K562 (cell line): ENCODE results near the gene TRAIP.

Experiments
- BRCA1 ChIP-seq, 2 experiments: fragments of 450-650 bp in 1 of 2; sonication (generic) in 1 of 2; formaldehyde crosslinking in 1 of 2; IDR thresholded peaks; 2 replicates each; pipeline versions ENCODE4 v1.5.0 to v1.6.1; 2017 to 2020; ENCODE audit warnings: mild to moderate bottlenecking in 1 of 2, missing genetic modification reagents in 1 of 2
- MCM5 ChIP-seq: fragments of 450-650 bp; IDR thresholded peaks from 2 replicates; pipeline ENCODE4 v1.6.1; 2016; ENCODE audit warnings: low read depth
- RNF2 ChIP-seq: sonication (generic); IDR thresholded peaks from 2 replicates; pipeline ENCODE4 v1.6.1; 2016
- SMARCB1 ChIP-seq: IDR thresholded peaks from 2 replicates; pipeline ENCODE4 v1.6.1; 2011; ENCODE audit warnings: improper control_type of control experiment, low read depth; ENCODE audit not compliant: insufficient read length
- TF ChIP-seq, protein P1 (sequence below): fragments of 450-650 bp; IDR thresholded peaks from 2 replicates; pipeline ENCODE4 v1.6.1; 2016; ENCODE audit warnings: low read depth
- TF ChIP-seq, protein P2 (sequence below), 3 experiments: IDR thresholded peaks in 2 of 3; conservative IDR thresholded peaks in 1 of 3; 2 replicates each; pipeline ENCODE4 v1.5.1; 2011 to 2012; ENCODE audit warnings: low read length in 3 of 3, mild to moderate bottlenecking in 3 of 3, control low read depth in 2 of 3, improper control_type of control experiment in 1 of 3, inconsistent platforms in 1 of 3, low read depth in 1 of 3, mixed read lengths in 1 of 3, moderate library complexity in 1 of 3; ENCODE audit not compliant: insufficient read depth in 2 of 3

DNA sequence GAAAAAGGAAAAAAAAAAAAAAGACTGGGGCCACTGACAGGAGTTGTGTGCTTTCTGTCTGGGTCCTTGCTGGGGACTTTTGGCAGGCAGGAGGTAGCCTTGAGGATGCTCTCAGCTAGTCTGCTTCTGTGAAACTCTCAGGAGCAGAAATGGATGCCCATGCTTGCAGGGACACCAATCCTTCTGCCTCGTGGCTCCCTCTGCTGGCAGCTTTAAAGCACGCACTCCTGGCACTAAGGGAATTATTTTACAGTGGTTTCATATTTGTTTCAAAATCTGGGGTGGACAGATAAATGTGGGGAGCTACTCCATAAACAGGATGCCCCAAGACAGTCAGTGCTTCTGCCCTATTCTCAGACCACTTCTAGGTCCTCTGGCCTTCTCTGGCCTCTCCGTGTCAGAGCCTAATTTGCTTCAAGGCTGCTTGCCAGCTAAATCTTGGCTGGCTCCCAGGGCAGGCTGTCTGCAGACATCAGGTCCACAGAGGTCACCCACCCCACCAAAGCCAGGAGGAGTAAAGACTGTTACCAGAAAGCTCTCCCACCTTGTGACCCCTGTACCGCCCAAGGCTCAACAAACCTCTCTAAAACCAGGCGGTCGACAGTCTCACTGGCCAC, 17.1 kb downstream of the TRAIP start:
- TF ChIP-seq, protein P1, sequence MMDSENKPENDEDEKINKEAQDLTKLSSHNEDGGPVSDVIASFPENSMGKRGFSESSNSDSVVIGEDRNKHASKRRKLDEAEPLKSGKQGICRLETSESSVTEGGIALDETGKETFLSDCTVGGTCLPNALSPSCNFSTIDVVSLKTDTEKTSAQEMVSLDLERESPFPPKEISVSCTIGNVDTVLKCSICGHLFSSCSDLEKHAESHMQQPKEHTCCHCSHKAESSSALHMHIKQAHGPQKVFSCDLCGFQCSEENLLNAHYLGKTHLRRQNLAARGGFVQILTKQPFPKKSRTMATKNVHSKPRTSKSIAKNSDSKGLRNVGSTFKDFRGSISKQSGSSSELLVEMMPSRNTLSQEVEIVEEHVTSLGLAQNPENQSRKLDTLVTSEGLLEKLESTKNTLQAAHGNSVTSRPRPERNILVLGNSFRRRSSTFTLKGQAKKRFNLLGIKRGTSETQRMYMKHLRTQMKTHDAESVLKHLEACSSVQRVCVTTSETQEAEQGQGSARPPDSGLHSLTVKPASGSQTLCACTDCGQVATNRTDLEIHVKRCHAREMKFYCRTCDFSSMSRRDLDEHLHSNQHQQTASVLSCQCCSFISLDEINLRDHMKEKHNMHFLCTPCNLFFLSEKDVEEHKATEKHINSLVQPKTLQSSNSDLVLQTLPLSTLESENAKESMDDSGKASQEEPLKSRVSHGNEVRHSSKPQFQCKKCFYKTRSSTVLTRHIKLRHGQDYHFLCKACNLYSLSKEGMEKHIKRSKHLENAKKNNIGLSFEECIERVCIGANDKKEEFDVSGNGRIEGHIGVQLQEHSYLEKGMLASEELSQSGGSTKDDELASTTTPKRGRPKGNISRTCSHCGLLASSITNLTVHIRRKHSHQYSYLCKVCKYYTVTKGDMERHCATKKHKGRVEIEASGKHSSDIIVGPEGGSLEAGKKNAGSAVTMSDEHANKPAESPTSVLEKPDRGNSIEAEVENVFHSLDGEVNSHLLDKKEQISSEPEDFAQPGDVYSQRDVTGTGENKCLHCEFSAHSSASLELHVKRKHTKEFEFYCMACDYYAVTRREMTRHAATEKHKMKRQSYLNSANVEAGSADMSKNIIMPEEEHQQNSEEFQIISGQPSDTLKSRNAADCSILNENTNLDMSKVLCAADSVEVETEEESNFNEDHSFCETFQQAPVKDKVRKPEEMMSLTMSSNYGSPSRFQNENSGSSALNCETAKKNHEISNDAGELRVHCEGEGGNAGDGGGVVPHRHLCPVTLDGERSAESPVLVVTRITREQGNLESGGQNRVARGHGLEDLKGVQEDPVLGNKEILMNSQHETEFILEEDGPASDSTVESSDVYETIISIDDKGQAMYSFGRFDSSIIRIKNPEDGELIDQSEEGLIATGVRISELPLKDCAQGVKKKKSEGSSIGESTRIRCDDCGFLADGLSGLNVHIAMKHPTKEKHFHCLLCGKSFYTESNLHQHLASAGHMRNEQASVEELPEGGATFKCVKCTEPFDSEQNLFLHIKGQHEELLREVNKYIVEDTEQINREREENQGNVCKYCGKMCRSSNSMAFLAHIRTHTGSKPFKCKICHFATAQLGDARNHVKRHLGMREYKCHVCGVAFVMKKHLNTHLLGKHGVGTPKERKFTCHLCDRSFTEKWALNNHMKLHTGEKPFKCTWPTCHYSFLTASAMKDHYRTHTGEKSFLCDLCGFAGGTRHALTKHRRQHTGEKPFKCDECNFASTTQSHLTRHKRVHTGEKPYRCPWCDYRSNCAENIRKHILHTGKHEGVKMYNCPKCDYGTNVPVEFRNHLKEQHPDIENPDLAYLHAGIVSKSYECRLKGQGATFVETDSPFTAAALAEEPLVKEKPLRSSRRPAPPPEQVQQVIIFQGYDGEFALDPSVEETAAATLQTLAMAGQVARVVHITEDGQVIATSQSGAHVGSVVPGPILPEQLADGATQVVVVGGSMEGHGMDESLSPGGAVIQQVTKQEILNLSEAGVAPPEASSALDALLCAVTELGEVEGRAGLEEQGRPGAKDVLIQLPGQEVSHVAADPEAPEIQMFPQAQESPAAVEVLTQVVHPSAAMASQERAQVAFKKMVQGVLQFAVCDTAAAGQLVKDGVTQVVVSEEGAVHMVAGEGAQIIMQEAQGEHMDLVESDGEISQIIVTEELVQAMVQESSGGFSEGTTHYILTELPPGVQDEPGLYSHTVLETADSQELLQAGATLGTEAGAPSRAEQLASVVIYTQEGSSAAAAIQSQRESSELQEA, result no peak
- TF ChIP-seq MCM5, result no peak
- no peak for TF ChIP-seq SMARCB1
- TF ChIP-seq, protein P2, sequence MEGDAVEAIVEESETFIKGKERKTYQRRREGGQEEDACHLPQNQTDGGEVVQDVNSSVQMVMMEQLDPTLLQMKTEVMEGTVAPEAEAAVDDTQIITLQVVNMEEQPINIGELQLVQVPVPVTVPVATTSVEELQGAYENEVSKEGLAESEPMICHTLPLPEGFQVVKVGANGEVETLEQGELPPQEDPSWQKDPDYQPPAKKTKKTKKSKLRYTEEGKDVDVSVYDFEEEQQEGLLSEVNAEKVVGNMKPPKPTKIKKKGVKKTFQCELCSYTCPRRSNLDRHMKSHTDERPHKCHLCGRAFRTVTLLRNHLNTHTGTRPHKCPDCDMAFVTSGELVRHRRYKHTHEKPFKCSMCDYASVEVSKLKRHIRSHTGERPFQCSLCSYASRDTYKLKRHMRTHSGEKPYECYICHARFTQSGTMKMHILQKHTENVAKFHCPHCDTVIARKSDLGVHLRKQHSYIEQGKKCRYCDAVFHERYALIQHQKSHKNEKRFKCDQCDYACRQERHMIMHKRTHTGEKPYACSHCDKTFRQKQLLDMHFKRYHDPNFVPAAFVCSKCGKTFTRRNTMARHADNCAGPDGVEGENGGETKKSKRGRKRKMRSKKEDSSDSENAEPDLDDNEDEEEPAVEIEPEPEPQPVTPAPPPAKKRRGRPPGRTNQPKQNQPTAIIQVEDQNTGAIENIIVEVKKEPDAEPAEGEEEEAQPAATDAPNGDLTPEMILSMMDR (IDR thresholded peaks at IDR 0.05 in 2 of 3, conservative IDR thresholded peaks at IDR 0.05 in 1 of 3; ENCODE audit: insufficient read depth in 2 of 3, low read depth in 1 of 3, low read length in 3 of 3), result peak; percentile 77 to 90 (median 82)
- no peak for TF ChIP-seq RNF2
- TF ChIP-seq BRCA1 (IDR thresholded peaks at IDR 0.05), result no peak
- TF ChIP-seq BRCA1 (CRISPR knock-in tag; IDR thresholded peaks at IDR 0.05), result no peak
